ENCODE data around the gene MACROD2.
A peak's percentile ranks its signal among the peaks of the same experiment; 100 is the strongest.

Gene MACROD2

DNA sequence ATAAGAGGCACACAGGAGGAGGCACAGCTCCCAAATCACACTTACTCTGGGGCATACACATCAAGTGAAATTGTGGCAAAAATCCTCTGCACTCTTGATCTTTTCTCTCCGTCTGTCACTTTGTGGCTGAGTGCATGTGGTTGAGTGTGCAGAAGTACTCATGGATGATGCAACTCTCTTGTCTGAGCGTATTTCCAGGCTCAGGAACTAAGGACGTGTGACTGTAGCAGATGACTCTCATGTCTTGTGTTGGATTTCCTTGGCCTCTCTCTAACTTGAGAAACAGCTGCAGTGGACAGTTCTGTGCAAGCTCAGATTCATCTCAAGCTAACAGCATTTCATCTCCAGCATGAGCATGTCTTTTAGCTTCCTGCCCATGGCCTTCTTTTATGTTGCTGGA is 587.5 kb downstream of the MACROD2 start:
- DNase-seq (ENCODE audit: low spot score): no peak

GRCh38 chr20:14583413-14583812 is 588.1 kb downstream of the MACROD2 start:
- DNase-seq (ENCODE audit: low spot score): no peak

GRCh38 chr20:14589383-14589782 is 594.1 kb downstream of the MACROD2 start:
- no peak for DNase-seq (ENCODE audit: low spot score)

GRCh38 chr20:14595051-14595450 is 599.7 kb downstream of the MACROD2 start:
- DNase-seq (ENCODE audit: low spot score): no peak

- no peak for DNase-seq (ENCODE audit: low spot score)
These were observed 601.9 kb downstream of the MACROD2 start for GRCh38 chr20:14597206-14597715.

GRCh38 chr20:14599613-14600012 is 604.3 kb downstream of the MACROD2 start:
- DNase-seq (ENCODE audit: low spot score): no peak

GRCh38 chr20:14600527-14600926 is 605.2 kb downstream of the MACROD2 start:
- no peak for DNase-seq (ENCODE audit: low spot score)

GRCh38 chr20:14604143-14604542 is 608.8 kb downstream of the MACROD2 start:
- no peak for DNase-seq (ENCODE audit: low spot score)

GRCh38 chr20:14609328-14610221 is 614.3 kb downstream of the MACROD2 start:
- DNase-seq (ENCODE audit: low spot score): no peak

DNA sequence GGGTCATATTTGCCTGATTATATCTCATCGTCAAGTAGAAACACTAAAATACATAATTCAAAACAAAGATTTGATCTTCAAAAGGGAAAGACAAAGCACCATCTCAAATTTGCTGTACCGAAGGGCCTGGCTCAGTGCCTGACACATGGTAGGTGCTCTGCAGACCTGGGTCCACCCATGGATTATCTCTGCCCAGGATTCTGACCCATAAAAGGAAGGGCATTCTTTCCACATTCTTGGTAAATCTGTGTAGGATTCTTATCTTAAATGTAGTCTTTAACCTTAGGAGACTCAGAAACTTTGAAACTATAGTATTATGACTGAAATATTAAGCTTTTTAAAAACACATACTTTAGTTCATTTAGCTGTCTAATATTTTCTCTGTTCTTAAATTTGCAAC is 616.2 kb downstream of the MACROD2 start:
- no peak for DNase-seq (ENCODE audit: low spot score)

DNA sequence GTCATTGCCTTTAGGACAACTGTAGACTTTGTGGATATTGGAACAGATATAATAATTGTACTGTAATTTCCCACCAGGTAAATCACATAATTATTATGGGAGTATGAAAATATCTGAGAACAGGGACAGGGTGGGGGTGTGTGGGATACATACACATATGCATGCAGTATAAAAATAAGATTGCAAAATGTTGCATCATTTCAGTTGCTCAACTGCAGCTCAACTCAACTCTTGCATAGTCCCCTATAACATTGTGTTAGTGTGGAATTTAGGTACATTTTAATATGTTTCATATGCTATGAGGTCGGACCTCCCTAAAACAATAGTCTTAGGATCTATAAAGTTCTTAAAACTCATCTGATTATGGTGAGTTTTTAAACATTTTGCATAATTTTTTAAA is 617.1 kb downstream of the MACROD2 start:
- no peak for DNase-seq (ENCODE audit: low spot score)

DNA sequence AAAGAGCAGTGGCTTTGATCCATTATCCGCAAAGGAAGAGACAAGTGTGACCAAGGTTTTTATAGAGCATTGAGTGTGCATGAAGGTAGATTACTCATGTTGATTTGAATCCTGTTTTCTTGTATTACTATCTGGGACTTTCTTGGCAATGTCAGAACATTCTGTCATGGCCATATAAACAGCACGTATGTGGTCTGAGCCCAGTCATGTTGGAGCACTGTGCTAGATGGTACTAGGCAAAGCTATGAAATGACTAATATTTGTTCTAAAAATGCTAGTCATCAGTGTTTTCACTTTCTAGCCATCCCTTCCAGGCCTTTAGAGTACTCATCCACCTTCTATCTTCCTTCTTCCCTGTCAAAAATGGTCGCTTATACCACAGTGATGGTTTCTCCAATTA is 620.7 kb downstream of the MACROD2 start:
- no peak for DNase-seq (ENCODE audit: low spot score)

DNA sequence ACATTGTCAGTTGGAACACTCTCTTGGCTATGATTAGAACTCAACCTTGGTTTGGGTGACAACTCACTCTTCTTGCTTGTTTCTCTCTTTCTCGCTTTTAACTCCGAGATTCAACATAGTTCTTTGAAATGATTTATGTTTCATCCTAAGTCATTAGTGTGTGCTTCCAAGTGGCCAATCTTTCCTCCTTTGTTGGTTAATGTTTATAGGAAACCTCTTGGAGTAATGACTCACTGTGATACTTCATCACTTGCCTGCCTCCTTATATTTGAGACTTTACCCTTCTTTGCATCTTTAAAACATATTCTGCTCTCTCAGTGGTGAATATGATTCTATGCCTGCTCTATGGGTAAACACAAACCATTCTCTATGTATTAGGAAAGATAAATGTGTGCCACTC is 621.8 kb downstream of the MACROD2 start:
- no peak for DNase-seq (ENCODE audit: low spot score)

GRCh38 chr20:14619411-14619810 is 624.1 kb downstream of the MACROD2 start:
- no peak for DNase-seq (ENCODE audit: low spot score)

- peak; percentile 14 for DNase-seq (ENCODE audit: low spot score)
These were observed 627.5 kb downstream of the MACROD2 start for GRCh38 chr20:14622796-14623195.

DNA sequence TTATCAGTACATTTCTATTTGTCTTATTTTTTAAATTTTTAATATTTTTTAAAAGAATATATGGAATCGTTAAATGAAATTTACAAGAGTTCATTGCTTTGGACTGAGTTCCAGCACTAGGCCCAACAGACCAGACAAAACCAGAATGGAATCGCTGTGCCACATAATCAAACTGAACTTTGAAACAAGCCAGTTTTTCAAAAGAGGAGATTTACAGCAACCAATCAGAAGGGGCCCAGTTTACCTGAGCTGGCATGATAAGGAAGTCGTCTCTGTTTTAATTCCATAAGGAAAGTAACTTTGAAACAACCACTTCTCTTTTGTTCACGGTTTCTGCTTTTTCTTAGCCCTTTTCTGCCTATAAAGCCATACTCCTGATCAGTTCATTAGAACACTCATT is 635.7 kb downstream of the MACROD2 start:
- no peak for DNase-seq (ENCODE audit: low spot score)

GRCh38 chr20:14632906-14633305 is 637.6 kb downstream of the MACROD2 start:
- no peak for DNase-seq (ENCODE audit: low spot score)

- DNase-seq (ENCODE audit: low spot score): no peak
These were observed 638.2 kb downstream of the MACROD2 start for GRCh38 chr20:14633507-14633906.

DNA sequence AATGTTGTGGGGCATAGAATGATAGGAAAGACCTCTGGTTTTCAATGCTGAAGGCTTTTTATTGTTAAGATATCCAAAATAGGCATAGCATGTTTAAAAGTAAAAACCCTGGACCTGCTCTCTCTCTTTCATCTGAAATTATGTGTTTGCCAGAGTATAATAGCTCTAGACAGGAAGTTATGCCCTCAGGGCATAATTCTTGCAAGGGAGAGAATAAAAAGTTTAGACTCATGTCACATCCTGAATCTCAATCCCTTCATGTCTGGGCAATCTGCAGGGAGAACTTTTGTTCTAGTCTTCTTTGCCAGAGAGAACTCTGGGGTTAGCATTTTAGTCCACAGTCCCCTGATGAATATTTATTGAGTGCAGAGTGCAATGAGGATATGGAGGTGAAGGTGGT is 639.3 kb downstream of the MACROD2 start:
- no peak for DNase-seq (ENCODE audit: low spot score)

DNA sequence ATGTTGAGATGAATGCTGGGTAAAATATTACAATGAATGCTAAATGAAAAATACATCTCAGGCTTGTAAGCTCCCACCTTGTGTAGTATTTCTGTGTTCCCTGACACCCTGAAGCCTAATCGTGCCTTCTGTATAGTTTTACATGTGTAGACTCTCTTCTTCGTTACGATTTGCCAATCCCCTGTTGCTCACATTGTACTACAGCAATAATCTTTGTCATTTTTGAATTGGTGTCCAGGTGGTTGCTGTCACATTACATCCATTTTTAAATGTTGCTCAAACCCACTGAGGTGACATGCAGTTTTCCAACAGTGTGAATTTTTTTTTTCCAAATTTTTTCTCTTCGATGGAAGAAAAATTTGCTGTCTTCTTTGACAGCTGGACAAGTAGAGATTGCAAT is 642.1 kb downstream of the MACROD2 start:
- DNase-seq (ENCODE audit: low spot score): no peak

DNA sequence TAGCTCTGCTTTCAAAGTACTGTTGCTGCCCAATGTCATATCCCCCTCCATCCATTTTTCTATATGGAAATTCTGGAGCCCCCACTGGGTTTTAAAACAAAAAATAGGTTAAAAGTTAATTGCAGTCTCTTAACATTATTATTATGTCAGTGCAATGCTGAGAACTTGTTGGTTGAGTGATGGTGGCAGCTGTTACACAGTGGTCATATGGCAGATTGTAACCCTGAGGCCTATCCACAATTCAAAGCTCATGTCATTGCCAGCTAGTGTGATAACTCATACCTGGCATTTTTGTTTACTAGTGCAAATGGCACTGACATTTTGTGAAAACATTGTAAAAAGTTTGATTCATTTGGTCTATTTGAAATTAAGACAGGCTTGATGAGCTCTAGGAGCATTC is 647.8 kb downstream of the MACROD2 start:
- DNase-seq (ENCODE audit: low spot score): no peak

DNA sequence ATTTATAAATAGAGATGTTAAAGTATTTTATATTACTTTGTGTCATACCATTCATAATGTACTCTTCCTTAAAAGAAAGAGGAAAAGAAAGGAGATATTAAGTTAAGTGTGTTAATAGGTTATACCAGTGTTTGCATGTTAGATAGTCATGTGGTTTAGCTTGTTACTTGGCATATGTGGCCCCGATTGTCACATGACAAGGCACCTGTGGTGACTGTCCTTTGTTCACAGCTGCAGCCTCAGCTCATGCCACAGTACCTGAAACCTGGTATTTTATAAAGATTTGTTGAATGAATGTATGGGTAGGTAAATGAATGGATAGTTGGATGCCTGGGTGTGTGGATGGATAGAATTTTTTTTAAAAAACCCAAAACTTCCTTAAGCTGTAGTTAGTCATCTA is 648.2 kb downstream of the MACROD2 start:
- DNase-seq (ENCODE audit: low spot score): no peak

DNA sequence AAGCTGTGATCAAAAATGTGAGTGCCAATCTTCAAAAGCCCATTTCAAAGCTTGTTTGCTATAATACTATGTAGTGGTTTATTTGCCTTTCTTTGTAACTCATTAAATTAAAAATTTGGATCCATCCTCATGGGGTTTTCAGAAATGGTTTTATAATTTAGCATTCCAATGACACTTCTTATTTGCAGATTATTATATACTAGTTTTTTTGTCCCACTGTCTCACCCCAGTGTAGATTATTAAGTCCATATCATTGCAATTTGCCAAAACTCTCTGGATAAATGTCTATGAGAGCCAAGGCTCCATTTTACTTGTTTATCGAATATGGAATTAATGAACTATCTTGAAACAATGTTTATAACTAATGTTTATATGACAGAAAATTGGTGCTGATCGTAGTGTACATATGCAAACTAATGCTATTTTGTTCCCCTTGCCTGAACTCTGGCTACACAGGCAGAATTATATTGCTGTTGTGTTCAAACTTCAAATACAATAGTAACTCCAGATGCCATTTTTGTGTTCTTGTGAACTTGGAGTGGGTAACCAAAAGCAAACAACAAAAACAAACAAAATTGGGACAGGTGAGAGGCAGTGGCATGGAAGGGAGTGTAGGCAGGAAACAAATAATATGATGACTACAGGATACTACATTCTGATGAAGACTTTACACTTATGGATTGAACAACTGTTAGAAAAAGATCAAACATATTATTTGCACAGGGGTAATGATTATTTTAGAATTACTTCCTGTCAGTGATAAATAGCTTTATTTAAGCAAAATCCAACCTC is 649.2 kb downstream of the MACROD2 start:
- DNase-seq (ENCODE audit: low spot score): no peak

All from kidney capillary endothelial cell (primary cell).